Bronchial epithelial cell (primary cell): ENCODE data around the gene PHYHD1. TPM values are rescaled to one million over a fixed set of nuclear protein-coding genes. Genes with fewer than 3 reads are reported as not detected.
A peak's percentile ranks its signal among the peaks of the same experiment; 100 is the strongest.

Source experiments
- DNase-seq: peaks from one replicate; pipeline ENCODE4 v3.0.0-alpha.2; 2010; ENCODE audit warnings: low read depth
- FAIRE-seq: peaks from 2 replicates; lab custom pipeline; 2011; peaks lifted over from hg19 to GRCh38; lab: Jason Lieb, UNC
- H3K27me3 ChIP-seq: 2 replicates; pipeline ENCODE4 v1.5.1; 2011; ENCODE audit warnings: low read length; ENCODE audit not compliant: control insufficient read depth, insufficient read depth
- H3K36me3 ChIP-seq: 2 replicates; pipeline ENCODE4 v1.5.1; 2011; ENCODE audit warnings: low read length; ENCODE audit not compliant: control insufficient read depth, insufficient read depth
- H3K4me3 ChIP-seq: 2 replicates; pipeline ENCODE4 v1.5.1; 2011; ENCODE audit warnings: mild to moderate bottlenecking, low read depth, low read length, control low read depth
- total RNA-seq: library from RNA; depleted of rRNA; stranded (reverse); fragments of >200 nt; gene quantifications from 2 replicates; pipeline ENCODE4 v1.2.1, GENCODE V29; 2014
- TF ChIP-seq, protein P1 (sequence below): IDR thresholded peaks from 2 replicates; pipeline ENCODE4 v1.5.1; 2011; ENCODE audit warnings: mild to moderate bottlenecking, moderate library complexity, low read length, control low read depth, inconsistent platforms; ENCODE audit not compliant: insufficient read depth, severe bottlenecking

Gene PHYHD1
- total RNA-seq, 1 donor from 2014 or later, result 1.1 TPM

DNA sequence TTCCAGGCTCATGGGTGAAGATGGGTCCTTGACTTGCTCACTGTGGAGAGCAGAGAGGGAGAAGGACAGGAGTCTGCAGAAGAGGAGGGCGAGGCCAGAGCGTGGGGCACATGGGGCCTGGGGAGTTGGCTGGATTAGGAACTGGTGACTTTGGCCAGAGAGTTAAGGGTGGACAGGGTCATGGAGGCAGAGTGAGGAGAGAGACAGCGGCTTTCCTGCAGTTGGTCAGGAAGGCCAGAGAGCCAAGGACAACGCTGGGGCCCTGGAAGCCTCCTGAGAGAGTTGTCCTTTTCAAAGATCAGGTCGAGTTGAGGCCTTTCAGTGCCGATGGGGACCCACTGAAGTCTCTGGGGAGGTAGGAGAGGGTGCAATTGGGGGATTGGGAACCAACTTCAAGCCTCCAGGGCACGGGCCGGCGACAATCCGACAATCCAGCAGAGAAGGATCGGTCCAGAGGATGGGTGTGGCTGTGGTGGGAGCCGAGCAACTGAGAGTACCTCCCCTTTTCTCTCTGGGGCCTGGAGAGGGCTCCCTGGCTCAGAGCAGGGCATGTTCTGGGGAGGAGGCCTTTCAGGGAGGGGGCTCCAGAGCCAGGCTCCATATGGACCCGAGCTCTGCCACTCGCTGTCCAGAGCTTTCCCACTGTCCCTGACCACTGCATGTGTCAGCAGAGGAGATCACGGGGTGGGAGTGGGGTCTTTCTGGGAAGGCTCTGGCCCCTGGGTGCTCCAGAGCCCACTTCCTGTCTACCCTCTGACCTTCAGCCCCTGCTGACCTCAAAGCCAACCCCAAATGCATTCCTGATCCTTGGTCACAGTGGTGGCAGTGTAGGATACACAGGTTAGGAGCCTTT, 7.5 kb upstream of the PHYHD1 start:
- DNase-seq, result no peak
- TF ChIP-seq, protein P1, sequence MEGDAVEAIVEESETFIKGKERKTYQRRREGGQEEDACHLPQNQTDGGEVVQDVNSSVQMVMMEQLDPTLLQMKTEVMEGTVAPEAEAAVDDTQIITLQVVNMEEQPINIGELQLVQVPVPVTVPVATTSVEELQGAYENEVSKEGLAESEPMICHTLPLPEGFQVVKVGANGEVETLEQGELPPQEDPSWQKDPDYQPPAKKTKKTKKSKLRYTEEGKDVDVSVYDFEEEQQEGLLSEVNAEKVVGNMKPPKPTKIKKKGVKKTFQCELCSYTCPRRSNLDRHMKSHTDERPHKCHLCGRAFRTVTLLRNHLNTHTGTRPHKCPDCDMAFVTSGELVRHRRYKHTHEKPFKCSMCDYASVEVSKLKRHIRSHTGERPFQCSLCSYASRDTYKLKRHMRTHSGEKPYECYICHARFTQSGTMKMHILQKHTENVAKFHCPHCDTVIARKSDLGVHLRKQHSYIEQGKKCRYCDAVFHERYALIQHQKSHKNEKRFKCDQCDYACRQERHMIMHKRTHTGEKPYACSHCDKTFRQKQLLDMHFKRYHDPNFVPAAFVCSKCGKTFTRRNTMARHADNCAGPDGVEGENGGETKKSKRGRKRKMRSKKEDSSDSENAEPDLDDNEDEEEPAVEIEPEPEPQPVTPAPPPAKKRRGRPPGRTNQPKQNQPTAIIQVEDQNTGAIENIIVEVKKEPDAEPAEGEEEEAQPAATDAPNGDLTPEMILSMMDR, result no peak
- no peak for FAIRE-seq
- peaks cover 42% of the 10 kb centered on the region for H3K36me3 ChIP-seq
- H3K27me3 ChIP-seq, result no peaks in the 10 kb centered on the region
- peak overlapping the region; percentile 40 for H3K4me3 ChIP-seq

DNA sequence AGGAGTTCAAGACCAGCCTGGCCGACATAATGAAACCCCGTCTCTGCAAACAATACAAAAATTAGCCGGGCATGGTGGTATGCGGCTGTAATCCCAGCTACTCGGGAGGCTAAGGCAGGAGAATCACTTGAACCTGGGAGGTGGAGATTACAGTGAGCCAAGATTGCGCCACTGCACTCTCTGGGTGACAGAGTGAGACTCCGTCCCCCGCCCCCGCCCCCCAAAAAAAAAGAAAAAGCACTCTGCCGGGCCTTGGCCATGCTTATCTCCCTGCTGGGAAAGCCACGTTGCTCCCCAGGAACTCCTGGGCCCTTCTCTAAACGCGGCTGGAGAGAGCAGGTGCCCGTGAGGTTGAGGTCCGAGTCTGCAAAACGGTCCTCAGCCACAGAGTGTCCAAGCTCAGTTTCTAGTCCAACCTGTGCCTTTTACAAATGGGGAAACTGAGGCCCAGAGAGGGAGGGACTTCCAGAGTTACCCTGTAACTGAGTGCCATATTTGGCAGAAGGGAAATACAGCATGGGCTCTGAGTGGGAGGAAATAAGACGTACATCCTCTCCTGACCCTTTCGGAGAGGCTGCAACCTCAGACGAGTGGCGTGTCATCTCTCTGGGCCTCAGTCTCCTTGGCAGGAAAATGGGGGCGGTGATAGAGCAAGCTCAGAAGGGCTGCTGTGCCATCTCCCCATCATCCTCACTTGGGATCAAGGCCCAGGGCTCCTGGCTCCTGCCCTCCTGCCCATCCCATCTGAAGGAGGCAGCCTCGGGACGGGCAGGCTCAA, 6.6 kb upstream of the PHYHD1 start:
- H3K36me3 ChIP-seq, result peaks cover 32% of the 10 kb centered on the region
- TF ChIP-seq, protein P1, result no peak

DNA sequence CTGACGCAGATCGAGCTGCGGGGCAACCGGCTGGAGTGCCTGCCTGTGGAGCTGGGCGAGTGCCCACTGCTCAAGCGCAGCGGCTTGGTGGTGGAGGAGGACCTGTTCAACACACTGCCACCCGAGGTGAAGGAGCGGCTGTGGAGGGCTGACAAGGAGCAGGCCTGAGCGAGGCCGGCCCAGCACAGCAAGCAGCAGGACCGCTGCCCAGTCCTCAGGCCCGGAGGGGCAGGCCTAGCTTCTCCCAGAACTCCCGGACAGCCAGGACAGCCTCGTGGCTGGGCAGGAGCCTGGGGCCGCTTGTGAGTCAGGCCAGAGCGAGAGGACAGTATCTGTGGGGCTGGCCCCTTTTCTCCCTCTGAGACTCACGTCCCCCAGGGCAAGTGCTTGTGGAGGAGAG, 4.6 kb upstream of the PHYHD1 start:
- FAIRE-seq (no peak), DNase-seq (no peak)
- TF ChIP-seq, protein P1, result no peak

More for the DNA sequence above, 6.6 kb upstream of the PHYHD1 start:
- DNase-seq, result no peak
- H3K4me3 ChIP-seq, result no peak overlapping the region
- FAIRE-seq, result no peak
- no peaks in the 10 kb centered on the region for H3K27me3 ChIP-seq

DNA sequence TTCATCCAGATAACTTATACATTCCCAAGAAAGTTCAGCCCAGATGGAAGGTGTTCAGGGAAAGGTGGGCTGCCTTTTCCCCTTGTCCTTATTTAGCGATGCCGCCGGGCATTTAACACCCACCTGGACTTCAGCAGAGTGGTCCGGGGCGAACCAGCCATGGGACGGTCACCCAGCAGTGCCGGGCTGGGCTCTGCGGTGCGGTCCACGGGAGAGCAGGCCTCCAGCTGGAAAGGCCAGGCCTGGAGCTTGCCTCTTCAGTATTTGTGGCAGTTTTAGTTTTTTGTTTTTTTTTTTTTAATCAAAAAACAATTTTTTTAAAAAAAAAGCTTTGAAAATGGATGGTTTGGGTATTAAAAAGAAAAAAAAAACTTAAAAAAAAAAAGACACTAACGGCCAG, 4.0 kb upstream of the PHYHD1 start:
- Histone ChIP-seq H3K4me3 (no peak overlapping the region), H3K36me3 (peaks cover 20% of the 10 kb centered on the region), H3K27me3 (no peaks in the 10 kb centered on the region)
- no peak for DNase-seq
- FAIRE-seq, result no peak
- TF ChIP-seq, protein P1, result no peak

More for the DNA sequence above, 4.6 kb upstream of the PHYHD1 start:
- Histone ChIP-seq H3K27me3 (no peaks in the 10 kb centered on the region), H3K36me3 (peaks cover 23% of the 10 kb centered on the region), H3K4me3 (no peak overlapping the region)

DNA sequence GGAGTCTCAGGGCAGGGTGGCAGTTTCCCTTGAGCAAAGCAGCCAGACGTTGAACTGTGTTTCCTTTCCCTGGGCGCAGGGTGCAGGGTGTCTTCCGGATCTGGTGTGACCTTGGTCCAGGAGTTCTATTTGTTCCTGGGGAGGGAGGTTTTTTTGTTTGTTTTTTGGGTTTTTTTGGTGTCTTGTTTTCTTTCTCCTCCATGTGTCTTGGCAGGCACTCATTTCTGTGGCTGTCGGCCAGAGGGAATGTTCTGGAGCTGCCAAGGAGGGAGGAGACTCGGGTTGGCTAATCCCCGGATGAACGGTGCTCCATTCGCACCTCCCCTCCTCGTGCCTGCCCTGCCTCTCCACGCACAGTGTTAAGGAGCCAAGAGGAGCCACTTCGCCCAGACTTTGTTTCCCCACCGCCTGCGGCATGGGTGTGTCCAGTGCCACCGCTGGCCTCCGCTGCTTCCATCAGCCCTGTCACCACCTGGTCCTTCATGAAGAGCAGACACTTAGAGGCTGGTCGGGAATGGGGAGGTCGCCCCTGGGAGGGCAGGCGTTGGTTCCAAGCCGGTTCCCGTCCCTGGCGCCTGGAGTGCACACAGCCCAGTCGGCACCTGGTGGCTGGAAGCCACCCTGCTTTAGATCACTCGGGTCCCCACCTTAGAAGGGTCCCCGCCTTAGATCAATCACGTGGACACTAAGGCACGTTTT, 3.5 kb upstream of the PHYHD1 start:
- Histone ChIP-seq H3K36me3 (peaks cover 20% of the 10 kb centered on the region), H3K27me3 (no peaks in the 10 kb centered on the region), H3K4me3 (no peak overlapping the region)
- DNase-seq (peak; percentile 60), FAIRE-seq (no peak)
- TF ChIP-seq, protein P1, result no peak
